ENCODE results near the gene CNNM1.

DNA sequence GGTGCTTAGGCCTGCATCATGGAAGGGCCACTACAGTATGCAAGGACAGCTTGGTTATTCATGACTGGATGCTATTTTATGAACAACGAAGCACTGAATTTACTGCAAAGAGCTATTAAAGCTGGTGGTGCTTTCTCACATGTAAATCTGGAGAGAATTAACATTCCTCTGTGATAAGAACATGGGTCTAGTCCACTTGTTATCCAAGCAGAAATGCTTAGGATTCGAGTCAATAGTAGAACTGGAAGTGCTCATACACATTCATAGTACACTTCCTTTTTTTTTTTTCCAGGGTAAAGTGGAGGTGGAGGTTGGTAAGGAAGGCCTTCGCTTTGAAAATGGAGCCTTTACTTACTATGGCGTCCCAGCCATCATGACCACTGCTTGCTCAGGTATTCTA is 35.0 kb downstream of the CNNM1 start:
- no peak for TF ChIP-seq POLR2A (IDR thresholded peaks at IDR 0.05; ENCODE audit: low read depth, low read length)
- no peak for TF ChIP-seq TAF1 (IDR thresholded peaks at IDR 0.05; ENCODE audit: borderline replicate concordance, low read depth, low read length)
